ENCODE measurements around the gene ZNF317.
A peak's percentile ranks its signal among the peaks of the same experiment; 100 is the strongest.

Gene ZNF317

GRCh38 chr19:9140159-9140874 lies at the start of gene ZNF317:
TSS of gene ZNF317 (plus strand) at chr19:9140397. CDS start at chr19:9156017, 15,620 bp downstream.
- peak; percentile 62 to 90 (median 84) for DNase-seq

GRCh38 chr19:9107375-9107774 lies 32.8 kb upstream of the ZNF317 start, which contains the start of gene OR7G2:
TSS of gene OR7G2 (minus strand) at chr19:9107475. CDS start at chr19:9103243, 4,232 bp downstream.
- no peak for DNase-seq

GRCh38 chr19:9109959-9110358 lies 30.2 kb upstream of the ZNF317 start:
- DNase-seq, result no peak

DNA sequence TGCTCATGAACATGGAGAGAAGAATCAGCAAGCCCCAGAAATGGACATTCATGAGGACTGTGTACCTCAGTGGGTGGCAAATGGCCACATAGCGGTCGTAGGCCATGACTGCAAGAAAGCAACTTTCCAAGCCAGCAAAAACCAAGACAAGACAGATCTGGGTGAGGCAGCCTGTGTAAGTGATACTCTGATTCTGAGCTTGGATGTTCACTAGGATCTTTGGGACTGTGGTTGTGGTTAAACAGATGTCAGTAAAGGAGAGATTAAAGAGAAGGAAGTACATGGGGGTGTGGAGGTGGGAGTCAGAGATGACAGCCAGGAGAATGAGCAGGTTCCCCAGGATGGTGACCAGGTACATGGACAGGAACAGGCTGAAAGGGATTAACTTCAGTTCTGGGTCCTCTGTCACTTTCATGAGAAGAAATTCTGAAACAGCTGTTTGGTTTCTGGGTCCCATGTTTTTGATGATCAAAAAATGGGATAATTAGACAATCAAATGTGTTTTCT lies 24.8 kb upstream of the ZNF317 start, which contains the start of gene OR7G1:
Gene OR7G1 (minus strand): TSS at position 457 of the 507 bp plus-strand sequence. CDS start 0 bp downstream, at position 457.
- no peak for DNase-seq

DNA sequence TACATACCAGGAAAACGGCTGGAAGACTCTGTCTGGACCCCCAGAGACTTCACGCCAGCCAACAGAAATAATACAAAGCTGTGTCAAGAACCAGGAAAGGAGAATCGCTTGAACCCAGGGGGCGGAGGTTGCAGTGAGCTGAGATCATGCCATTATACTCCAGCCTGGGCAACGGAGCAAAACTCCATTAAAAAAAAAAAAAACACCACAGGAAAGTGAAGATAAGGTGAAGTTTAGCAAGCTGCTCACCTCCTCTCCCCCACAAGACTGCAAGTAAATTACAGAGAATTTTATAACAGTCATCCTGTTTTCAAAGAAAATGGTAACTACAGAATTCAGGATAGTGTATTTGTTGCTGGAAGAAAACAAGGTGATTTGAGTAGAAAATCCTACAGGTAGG lies 23.6 kb upstream of the ZNF317 start:
- no peak for DNase-seq

- no peak for DNase-seq
Measured at GRCh38 chr19:9126900-9127405, 13.2 kb upstream of the ZNF317 start, which contains the start of gene OR7G3. TSS of gene OR7G3 (minus strand) at chr19:9126950. CDS start at chr19:9126950, 0 bp downstream.

- no peak for DNase-seq
Measured at GRCh38 chr19:9128171-9128570, 12.0 kb upstream of the ZNF317 start.

GRCh38 chr19:9130965-9131364 lies 9.2 kb upstream of the ZNF317 start:
- DNase-seq, result no peak

GRCh38 chr19:9132422-9132821 lies 7.8 kb upstream of the ZNF317 start:
- DNase-seq, result no peak

- no peak for DNase-seq
Measured at GRCh38 chr19:9139609-9140158, 513 bp upstream of the ZNF317 start.

GRCh38 chr19:9144920-9145319 lies 4.7 kb downstream of the ZNF317 start:
- DNase-seq, result no peak

DNA sequence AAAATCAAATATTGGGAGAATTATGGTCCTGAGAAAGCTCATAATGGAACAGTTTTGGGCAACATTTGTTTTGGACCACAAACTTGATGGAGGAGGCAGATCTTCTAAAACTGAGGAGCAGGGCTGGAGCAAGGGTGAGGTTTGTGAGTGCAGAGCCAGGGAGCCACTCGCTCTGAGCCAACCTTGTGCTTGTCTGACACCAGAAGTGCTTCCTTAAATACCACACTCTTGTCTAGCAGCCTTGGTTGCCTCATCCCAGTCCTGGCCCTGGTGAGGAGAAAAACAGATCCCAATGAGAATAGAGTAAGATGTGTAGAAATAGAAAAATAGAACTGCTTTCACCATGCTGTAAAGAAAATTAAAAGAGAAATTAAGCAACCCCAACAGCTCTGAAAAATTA lies 6.7 kb downstream of the ZNF317 start:
- DNase-seq, result no peak

DNA sequence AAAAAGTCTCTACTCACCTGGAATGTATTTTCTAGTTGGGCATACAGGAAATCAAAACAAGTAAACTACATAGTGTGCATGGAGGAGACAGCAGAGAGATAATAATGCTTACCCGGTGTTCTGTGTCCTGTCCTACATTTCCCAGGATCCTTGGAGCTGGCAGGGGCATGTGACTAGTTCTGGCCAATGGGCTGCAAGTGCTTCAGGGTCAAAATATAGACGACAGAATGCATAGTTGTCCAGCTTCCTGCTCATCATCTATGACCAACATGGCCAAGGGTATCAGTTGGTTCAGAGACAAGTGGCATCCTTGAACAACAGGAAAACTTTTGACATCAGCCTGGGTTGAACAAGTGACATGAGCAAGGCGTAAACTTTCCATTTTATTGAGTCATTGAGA lies 8.5 kb downstream of the ZNF317 start:
- no peak for DNase-seq

DNA sequence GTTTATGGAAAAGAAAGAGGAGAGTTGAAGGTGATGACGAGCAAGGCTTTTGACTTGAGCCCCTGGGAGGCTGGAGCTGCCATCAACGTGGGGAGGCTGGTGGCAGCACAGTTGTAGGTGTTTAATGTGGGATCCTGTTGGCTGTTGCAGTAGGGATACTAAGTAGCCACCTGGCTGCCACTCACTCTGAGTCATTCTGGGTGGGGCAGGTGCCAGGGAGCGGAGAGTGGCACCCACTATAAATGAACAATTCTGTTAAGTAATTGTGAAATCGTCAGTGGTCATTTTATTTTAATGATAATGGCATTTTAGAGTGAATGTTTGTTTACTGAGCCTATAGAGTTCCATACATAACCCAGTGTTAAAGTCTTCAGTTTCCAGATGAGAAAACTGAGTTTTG lies 9.8 kb downstream of the ZNF317 start:
- DNase-seq, result no peak

- DNase-seq, result no peak
Measured at GRCh38 chr19:9150650-9151049, 10.5 kb downstream of the ZNF317 start.

- no peak for DNase-seq
Measured at GRCh38 chr19:9151367-9151766, 11.2 kb downstream of the ZNF317 start.

GRCh38 chr19:9155591-9155990 lies 15.4 kb downstream of the ZNF317 start:
- no peak for DNase-seq

- DNase-seq, result no peak
Measured at GRCh38 chr19:9156304-9156703, 16.1 kb downstream of the ZNF317 start.

DNA sequence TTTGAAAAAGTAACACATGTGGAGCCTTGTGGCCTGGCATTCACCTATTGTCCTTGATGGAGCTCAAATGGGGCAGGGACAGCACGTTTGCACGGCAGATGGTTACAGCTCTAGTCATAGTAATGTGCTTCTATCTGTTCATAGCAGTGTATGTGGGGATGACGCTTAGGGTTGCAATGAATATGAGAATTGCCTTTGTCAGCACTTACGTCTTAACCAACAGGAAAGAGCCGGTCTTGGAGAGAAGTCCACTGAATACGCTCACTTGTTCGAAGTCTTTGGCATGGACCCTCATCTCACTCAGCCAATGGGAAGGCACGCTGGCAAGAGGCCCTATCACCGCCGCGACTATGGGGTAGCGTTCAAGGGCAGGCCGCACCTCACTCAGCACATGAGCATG lies 19.7 kb downstream of the ZNF317 start:
- DNase-seq, result no peak

DNA sequence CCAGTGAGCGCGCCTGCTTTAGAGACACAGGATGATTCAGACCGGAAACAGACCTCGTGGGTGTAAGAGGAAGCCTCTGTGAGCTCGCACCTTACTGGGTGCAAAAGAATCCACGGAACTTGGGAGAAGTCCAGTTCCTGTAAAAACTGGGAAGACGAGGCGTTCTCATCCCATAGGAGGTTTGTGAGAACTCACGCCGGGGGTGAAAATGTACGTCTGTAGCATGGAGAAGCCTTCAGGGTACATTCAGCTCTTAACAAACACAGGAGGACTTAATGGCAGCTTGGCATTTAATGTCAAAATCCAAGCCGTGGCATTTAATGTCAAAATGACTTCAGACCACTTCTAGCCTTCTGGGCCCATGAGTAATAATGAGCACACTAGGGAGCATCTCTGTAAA lies 21.2 kb downstream of the ZNF317 start:
- no peak for DNase-seq

- DNase-seq, result no peak
Measured at GRCh38 chr19:9165261-9165660, 25.1 kb downstream of the ZNF317 start.

- no peak for DNase-seq
Measured at GRCh38 chr19:9166846-9167245, 26.6 kb downstream of the ZNF317 start.

DNA sequence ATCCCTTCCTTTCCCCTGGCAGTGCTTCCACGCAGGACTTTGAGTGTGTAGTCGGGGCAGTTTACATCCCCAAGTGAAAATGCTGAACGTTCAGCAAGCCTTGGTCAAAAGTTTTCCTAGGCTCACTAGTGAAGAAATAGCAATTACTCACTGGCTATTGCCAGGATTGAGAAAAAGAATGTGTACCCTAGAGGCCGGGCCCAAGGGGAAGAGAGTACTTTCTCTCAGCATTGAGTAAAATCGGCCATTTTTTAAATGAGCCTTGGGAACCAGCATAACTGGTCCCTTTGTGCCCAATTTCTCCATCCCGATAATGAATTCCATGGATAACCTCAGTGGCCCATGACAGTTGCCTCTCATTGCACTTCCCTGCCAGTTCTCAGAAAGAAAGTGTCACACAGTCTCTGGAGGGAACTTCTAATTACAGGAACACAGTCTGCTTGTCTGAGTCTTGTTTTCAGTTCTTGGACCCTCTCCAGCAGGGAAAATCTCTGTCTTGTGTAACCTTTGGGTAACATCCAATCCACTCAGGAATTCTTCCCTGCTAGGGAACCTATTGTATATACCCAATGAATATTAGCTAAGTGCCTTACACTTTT lies 31.3 kb downstream of the ZNF317 start:
- DNase-seq, result no peak

All from C1 segment of cervical spinal cord (tissue), 14 donors.